Left renal cortex interstitium (tissue), 4 donors: ENCODE data around the gene CMTR2. TPM values are rescaled to one million over a fixed set of nuclear protein-coding genes. Genes with fewer than 3 reads are reported as not detected.

Experiments
- DNase-seq, 4 donors: peaks; one replicate each; pipeline ENCODE4 v3.0.0-alpha.2; 2013; ENCODE audit warnings: low read depth in 4 of 4, low spot score in 2 of 4, missing footprints in 1 of 4
- polyA plus RNA-seq, 4 donors: library from polyadenylated mRNA; unstranded; fragments of 120-200 nt; gene quantifications; one replicate each; pipeline ENCODE4 v1.2.1, GENCODE V29; 2013; ENCODE audit not compliant: insufficient read length in 4 of 4

CMTR2 gene
- polyA plus RNA-seq, 4 donors: 40.4 to 69.9 (median 52.3) TPM

DNA sequence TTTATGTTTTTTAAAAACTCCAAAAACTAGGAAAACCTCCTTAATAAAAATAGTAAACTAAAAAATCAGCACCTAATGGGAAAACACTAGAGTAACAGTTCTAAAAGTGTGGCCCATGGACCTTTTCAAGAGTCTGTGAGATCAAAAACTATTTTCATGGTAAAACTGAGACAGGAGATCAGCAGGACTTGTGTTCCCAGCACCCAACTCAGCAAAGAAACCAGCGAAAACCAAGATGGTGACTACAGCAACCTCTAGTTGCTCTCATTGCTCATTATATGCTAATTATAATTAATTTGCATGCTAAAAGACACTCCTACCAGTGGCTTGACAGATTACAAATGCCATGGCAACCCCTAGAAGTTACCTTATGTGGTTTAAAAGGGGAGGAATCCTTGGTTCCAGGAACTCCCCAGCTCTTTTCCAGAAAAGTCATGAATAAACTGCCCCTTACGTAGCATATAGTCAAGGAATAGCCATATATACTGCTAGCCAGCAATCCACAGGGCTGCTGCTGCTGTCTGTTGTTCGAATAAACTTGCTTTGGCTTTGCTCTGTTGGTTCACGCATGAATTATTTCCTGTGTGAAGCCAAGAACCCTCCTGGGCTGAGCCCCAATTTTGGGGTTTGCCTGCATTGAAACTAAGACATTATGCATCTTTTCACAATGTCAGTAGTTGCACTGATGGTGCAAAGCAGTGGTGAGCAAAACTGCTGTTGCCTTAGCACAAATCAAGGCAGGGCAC is 12.4 kb downstream of the CMTR2 start:
- no peak for DNase-seq

DNA sequence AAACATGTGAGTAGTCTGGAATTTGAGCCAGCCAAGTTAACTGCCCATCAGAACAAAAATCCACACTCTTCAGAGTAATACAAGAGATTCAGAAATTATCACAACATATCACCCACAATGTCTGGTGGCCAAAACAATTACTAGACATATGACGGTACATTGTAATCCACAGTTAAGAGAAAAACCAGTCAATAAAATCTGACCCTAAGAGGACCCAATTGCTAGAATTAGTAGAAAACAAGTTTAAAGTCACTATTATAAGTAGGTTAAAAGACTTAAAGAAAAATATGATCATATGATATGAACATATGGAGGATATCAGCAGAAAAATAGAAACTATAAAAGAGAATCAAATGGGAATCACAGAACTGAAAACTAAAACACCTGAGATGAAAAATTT is 15.8 kb downstream of the CMTR2 start:
- no peak for DNase-seq

DNA sequence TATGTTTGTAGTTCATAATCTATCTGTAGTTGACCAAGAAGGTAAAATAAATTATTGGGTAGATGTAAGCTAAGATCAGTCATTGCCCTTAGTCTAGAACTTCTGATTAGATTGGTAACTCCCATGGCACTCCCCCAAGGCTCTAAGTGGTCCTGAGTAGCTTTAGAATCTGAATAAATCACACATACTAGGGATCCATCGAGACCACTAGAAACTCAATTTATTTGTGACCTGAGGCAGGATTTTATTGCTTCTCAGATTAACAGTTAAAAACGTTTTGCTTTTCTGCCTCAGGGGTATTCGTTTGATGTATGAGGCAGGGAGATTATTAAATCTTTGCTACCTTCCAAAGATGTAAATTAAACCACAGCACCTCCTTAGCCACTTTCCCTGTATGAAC is 24.9 kb downstream of the CMTR2 start:
- no peak for DNase-seq

DNA sequence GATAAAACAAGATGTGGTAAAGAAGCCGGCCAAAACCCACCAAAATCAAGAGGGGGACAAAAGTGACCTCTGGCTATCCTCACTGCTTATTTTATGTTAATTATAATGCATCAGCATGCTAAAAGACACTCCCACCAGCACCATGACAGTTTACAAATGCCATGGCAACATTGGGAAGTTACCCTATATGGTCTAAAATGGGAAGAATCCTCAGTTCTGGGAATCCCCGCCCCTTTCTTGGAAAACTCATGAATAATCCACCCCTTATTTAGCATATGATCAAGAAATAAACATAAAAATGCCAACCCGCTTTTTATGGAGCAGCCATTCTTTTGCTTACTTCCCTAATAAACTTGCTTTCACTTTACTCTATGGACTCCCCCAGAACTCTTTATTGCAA is 25.6 kb downstream of the CMTR2 start:
- no peak for DNase-seq

DNA sequence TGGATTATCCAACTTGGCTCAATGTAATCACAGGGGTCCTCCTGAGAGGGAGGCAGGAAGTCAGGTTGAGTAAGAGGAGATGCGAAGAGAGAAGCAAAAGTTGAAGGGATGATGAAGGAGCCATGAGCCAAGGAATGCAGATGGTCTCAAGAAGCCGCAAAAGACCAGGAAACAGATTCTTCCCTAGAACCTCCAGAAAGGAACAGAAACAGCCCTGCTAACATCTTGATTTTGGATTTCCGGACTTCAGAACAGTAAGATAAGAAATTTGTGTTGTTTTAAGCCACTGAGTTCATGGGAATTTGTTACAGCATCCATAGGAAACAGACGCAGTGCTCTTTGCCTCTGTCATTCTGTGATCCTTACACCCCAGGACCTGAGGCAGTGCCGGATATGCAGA is 26.8 kb downstream of the CMTR2 start:
- no peak for DNase-seq

DNA sequence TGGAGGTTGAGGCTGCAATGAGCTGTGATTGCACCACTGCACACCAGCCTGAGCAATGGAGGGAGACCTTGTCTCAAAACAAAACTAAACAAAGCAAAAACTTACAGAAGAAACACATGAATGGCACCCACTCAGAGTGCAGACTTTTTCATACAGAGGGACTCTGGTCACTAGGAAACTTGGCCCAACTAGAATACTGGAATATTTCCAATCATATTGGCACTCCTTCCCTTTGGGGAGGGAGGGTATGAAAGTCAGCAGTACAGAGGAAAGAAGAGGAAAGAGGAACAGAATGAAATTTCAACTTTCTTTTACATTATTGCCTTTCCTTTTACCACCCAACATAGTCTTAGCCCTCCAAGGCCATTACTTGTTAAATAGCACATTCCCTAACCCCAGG is 28.2 kb downstream of the CMTR2 start:
- DNase-seq: no peak

- DNase-seq: no peak
Observed at GRCh38 chr16:71259086-71259485, 30.1 kb downstream of the CMTR2 start.

DNA sequence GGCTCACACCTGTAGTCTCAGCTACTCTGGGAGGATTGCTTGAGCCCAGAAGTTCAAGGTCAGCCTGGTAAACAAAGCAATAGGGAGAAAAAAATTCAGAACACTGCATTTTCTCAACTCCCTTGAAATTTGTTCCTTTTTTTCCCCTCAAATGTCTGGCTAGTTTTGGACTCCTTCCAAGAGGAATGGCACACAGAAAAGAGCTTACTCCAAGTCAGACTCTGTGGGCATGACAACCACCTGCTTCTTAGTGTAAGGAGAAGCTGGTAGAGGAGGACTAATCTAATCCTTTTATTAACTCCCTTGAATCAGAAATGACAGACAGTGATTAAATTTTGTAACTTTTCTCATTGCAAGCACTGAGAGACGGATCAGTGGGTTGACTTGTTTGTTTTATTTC is 30.8 kb downstream of the CMTR2 start:
- no peak for DNase-seq

DNA sequence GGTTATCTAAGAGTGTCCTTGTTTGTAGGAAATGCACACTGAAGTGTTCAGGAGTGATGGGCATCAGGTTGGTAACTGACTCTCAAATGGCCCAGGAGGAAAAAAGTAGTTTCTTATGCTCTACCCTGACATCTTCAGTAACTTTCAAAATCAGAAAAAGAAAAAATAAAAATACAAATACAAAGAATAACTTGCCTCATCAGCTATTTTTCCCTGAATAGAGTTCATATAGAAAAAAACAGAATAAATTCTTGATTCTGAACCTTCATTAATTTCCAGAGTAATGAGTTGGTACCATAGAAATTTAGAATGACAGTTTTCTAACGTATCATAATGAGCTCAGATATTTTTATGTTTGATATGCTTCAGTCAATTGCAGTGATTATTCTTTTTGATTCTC is 31.4 kb downstream of the CMTR2 start:
- DNase-seq: no peak

DNA sequence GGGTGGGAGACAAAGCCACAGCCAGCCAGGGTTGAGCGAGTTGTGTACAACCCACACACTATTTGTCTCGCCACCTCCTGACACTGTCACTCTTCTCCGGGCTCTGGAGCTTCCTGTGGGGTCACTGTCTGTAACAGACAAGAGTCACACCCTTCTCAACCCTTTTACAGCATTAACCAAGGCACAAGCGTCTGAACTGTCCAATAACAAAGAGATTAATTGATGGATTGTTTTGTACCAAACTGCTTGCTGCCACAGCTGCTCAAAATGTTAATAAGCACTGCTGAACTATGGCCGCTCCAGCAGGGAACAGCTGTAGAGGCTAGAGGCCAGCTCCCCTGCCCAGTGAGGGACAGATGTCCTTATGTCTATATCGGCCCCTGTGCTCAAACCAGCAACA is 33.5 kb downstream of the CMTR2 start:
- no peak for DNase-seq

- DNase-seq: no peak
Observed at GRCh38 chr16:71254832-71255525, 34.2 kb downstream of the CMTR2 start.

DNA sequence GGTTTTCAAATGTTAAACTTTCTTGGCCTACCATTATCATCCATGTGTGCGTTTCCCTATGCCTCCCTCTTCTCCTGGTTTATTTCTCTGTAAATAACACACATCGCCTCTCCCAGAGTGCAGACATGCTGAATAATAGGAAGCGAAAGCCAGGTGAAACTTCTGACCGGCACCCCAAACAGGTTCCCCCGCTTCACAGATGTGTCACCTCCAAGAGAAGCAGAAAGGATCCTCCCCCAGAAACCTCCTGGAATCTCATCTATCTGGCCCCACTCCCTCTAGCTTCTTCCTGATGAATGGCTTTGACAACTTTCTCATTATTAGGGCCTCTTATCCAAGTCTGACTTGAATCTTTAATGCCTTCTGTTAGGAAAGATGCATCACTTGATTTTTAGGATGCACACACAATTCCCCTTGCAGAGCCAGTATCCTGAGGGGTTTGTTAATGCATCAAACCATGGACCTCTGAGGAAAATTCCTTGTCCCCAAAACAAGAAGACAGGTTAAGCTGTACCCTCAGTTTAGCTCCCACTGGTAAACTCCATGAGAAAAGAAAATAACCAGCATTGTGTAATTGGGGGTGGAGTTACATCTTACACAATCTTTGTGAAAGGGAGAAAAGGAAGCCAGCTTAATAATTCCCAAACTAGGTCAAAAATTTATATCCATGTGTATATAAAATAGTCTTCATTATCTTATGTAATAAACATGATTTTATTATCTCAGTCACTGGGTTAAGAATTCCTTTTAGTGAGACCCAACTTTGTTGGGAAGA is 38.6 kb downstream of the CMTR2 start:
- DNase-seq: no peak

GRCh38 chr16:71249399-71249798 is 39.8 kb downstream of the CMTR2 start:
- no peak for DNase-seq

GRCh38 chr16:71247478-71247877 is 41.7 kb downstream of the CMTR2 start:
- no peak for DNase-seq

DNA sequence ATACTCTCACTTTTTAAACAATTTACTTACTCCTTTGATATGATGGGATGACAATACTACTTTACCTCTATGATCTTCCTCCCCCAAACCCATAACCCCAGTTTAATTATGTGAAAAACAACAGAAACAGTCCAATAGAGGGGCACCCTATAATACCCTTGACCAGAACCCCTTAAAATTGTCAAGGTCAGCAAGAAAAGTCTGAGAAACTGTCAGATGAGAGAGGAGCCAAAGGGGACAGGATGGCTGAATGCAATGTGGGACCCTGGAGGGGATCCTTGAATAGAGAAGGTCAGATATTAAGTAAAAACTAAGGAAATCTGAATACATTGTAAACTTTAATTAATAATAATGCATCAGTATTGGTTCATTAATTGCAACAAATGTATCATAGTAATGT is 42.9 kb downstream of the CMTR2 start:
- no peak for DNase-seq

DNA sequence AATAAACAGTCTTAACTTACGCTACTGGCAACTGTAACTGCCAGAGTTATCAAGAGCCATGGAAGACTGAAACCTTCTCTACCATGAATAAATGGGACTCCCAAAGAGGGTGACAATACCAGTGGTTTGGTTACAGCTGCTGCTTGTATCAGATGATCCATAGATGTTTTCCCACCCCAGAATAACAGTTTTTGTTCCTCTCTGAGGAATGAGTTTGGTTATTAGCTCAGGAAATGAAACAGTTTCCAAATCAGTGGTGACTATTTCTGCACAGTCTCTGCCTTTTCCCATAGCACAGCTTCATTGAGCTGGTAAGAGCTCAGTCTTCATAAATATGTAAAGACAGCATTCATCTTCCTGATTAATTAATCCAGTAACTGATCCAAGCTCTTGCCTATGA is 44.7 kb downstream of the CMTR2 start:
- no peak for DNase-seq

DNA sequence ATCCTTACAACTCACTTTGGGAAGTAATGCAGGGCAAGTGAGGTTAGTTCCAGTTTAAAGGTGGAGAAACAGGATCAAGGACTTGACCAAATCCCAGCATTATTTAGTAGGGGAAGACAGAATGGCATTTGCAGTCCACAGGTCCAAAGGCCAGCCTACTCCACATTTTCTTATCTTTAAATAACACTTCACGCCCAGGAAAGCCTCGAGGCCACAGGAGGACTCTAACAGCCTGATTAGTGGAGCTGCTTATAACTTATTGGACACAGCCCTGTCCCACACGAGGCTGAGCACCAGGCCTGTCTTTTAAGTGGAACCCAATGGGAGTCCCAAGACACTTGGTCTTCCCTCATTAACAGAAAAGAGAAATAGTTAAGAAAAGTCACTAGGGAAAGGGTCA is 46.6 kb downstream of the CMTR2 start:
- DNase-seq: no peak

DNA sequence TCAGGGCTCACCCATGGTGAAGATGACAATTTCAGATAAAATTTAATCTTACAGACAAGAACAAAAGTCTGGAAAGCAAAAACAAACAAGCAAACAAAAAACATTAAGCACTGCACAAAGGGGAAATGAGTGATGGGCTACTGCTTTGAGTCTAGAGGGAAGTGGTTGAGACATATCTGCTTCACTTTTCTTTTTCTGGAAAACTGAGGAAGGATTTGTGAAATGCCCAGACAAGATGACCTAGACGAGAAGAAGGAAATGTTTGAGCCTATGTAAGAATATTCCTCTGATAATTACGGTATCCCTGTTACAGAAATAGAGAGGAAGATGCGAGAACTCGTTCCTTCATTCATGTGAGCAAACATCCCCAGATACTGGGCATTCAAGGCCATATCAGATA is 47.2 kb downstream of the CMTR2 start:
- no peak for DNase-seq
